ENCODE measurements around the gene LRRN4.
A peak's percentile ranks its signal among the peaks of the same experiment; 100 is the strongest.
"Not testable (repeated sequence)": the region's sequence is repeated elsewhere in the genome, so short reads cannot be mapped to it uniquely, and the experiment has no call there.

Gene LRRN4

GRCh38 chr20:6058684-6059295 is 4.9 kb upstream of the LRRN4 start:
- Histone ChIP-seq H3K4me1 (ENCODE audit: control insufficient read depth, insufficient read depth, low read length) (peaks cover 6% of the 10 kb centered on the region), H3K36me3 (ENCODE audit: control insufficient read depth, insufficient read depth, low read length) (no peaks in the 10 kb centered on the region), H3K4me3 (ENCODE audit: low read depth, low read length) (no peak overlapping the region), H3K9me3 (ENCODE audit: control insufficient read depth, insufficient read depth, low read length) (no peaks in the 10 kb centered on the region), H3K27ac (ENCODE audit: low read depth, low read length) (peak overlapping the region; percentile 39), H3K9ac (ENCODE audit: low read depth, low read length) (no peak overlapping the region), H3K27me3 (ENCODE audit: control insufficient read depth, insufficient read depth, low read length) (peaks cover 7% of the 10 kb centered on the region)

GRCh38 chr20:6057691-6058090 is 3.8 kb upstream of the LRRN4 start:
- no peaks in the 10 kb centered on the region for H3K9me3 ChIP-seq (ENCODE audit: control insufficient read depth, insufficient read depth, low read length)
- H3K36me3 ChIP-seq (ENCODE audit: control insufficient read depth, insufficient read depth, low read length) = no peaks in the 10 kb centered on the region
- no peak overlapping the region for H3K4me3 ChIP-seq (ENCODE audit: low read depth, low read length)
- peaks cover 16% of the 10 kb centered on the region for H3K4me1 ChIP-seq (ENCODE audit: control insufficient read depth, insufficient read depth, low read length)
- peaks cover 18% of the 10 kb centered on the region for H3K27me3 ChIP-seq (ENCODE audit: control insufficient read depth, insufficient read depth, low read length)
- no peak overlapping the region for H3K27ac ChIP-seq (ENCODE audit: low read depth, low read length)
- no peak overlapping the region for H3K9ac ChIP-seq (ENCODE audit: low read depth, low read length)

- H3K27ac ChIP-seq (ENCODE audit: low read depth, low read length) = no peak overlapping the region
- peaks cover 23% of the 10 kb centered on the region for H3K27me3 ChIP-seq (ENCODE audit: control insufficient read depth, insufficient read depth, low read length)
- H3K4me1 ChIP-seq (ENCODE audit: control insufficient read depth, insufficient read depth, low read length) = peaks cover 19% of the 10 kb centered on the region
- no peaks in the 10 kb centered on the region for H3K36me3 ChIP-seq (ENCODE audit: control insufficient read depth, insufficient read depth, low read length)
- H3K4me3 ChIP-seq (ENCODE audit: low read depth, low read length) = no peak overlapping the region
- no peak overlapping the region for H3K9ac ChIP-seq (ENCODE audit: low read depth, low read length)
- no peaks in the 10 kb centered on the region for H3K9me3 ChIP-seq (ENCODE audit: control insufficient read depth, insufficient read depth, low read length)
These were observed 3.3 kb upstream of the LRRN4 start for GRCh38 chr20:6057139-6057538.

GRCh38 chr20:6055981-6056569 is 2.2 kb upstream of the LRRN4 start:
- Histone ChIP-seq H3K9me3 (ENCODE audit: control insufficient read depth, insufficient read depth, low read length) (no peaks in the 10 kb centered on the region), H3K4me3 (ENCODE audit: low read depth, low read length) (no peak overlapping the region), H3K27me3 (ENCODE audit: control insufficient read depth, insufficient read depth, low read length) (peaks cover 34% of the 10 kb centered on the region), H3K36me3 (ENCODE audit: control insufficient read depth, insufficient read depth, low read length) (no peaks in the 10 kb centered on the region), H3K4me1 (ENCODE audit: control insufficient read depth, insufficient read depth, low read length) (peaks cover 23% of the 10 kb centered on the region), H3K9ac (ENCODE audit: low read depth, low read length) (no peak overlapping the region), H3K27ac (ENCODE audit: low read depth, low read length) (no peak overlapping the region)

GRCh38 chr20:6055161-6055783 is 1.4 kb upstream of the LRRN4 start:
- Histone ChIP-seq H3K27ac (ENCODE audit: low read depth, low read length) (peak overlapping the region; percentile 36), H3K9ac (ENCODE audit: low read depth, low read length) (no peak overlapping the region), H3K36me3 (ENCODE audit: control insufficient read depth, insufficient read depth, low read length) (no peaks in the 10 kb centered on the region), H3K9me3 (ENCODE audit: control insufficient read depth, insufficient read depth, low read length) (no peaks in the 10 kb centered on the region), H3K27me3 (ENCODE audit: control insufficient read depth, insufficient read depth, low read length) (peaks cover 42% of the 10 kb centered on the region), H3K4me1 (ENCODE audit: control insufficient read depth, insufficient read depth, low read length) (peaks cover 23% of the 10 kb centered on the region), H3K4me3 (ENCODE audit: low read depth, low read length) (no peak overlapping the region)

GRCh38 chr20:6054689-6055051 is 810 bp upstream of the LRRN4 start:
- H3K9ac ChIP-seq (ENCODE audit: low read depth, low read length); H3K36me3 ChIP-seq (ENCODE audit: control insufficient read depth, insufficient read depth, low read length); H3K4me3 ChIP-seq (ENCODE audit: low read depth, low read length); H3K27ac ChIP-seq (ENCODE audit: low read depth, low read length); H3K9me3 ChIP-seq (ENCODE audit: control insufficient read depth, insufficient read depth, low read length): not testable (repeated sequence)
- Histone ChIP-seq H3K4me1 (ENCODE audit: control insufficient read depth, insufficient read depth, low read length) (peaks cover 23% of the 10 kb centered on the region), H3K27me3 (ENCODE audit: control insufficient read depth, insufficient read depth, low read length) (peaks cover 48% of the 10 kb centered on the region)

- H3K9ac ChIP-seq (ENCODE audit: low read depth, low read length) = no peak overlapping the region
These were observed 640 bp downstream of the LRRN4 start for GRCh38 chr20:6053064-6053775.

GRCh38 chr20:6051505-6051904 is 2.4 kb downstream of the LRRN4 start:
- Histone ChIP-seq H3K9me3 (ENCODE audit: control insufficient read depth, insufficient read depth, low read length) (no peaks in the 10 kb centered on the region), H3K27me3 (ENCODE audit: control insufficient read depth, insufficient read depth, low read length) (peaks cover 49% of the 10 kb centered on the region), H3K9ac (ENCODE audit: low read depth, low read length) (no peak overlapping the region), H3K36me3 (ENCODE audit: control insufficient read depth, insufficient read depth, low read length) (no peaks in the 10 kb centered on the region), H3K4me1 (ENCODE audit: control insufficient read depth, insufficient read depth, low read length) (peaks cover 23% of the 10 kb centered on the region), H3K4me3 (ENCODE audit: low read depth, low read length) (peak overlapping the region; percentile 62), H3K27ac (ENCODE audit: low read depth, low read length) (no peak overlapping the region)

More at GRCh38 chr20:6053064-6053775, 640 bp downstream of the LRRN4 start:
- Histone ChIP-seq H3K36me3 (ENCODE audit: control insufficient read depth, insufficient read depth, low read length) (no peaks in the 10 kb centered on the region), H3K27me3 (ENCODE audit: control insufficient read depth, insufficient read depth, low read length) (peaks cover 49% of the 10 kb centered on the region), H3K9me3 (ENCODE audit: control insufficient read depth, insufficient read depth, low read length) (no peaks in the 10 kb centered on the region), H3K27ac (ENCODE audit: low read depth, low read length) (no peak overlapping the region), H3K4me1 (ENCODE audit: control insufficient read depth, insufficient read depth, low read length) (peaks cover 23% of the 10 kb centered on the region), H3K4me3 (ENCODE audit: low read depth, low read length) (peak overlapping the region; percentile 62; the same call in 1 of the 2 replicates)

- H3K27ac ChIP-seq (ENCODE audit: low read depth, low read length) = no peak overlapping the region
- peaks cover 39% of the 10 kb centered on the region for H3K27me3 ChIP-seq (ENCODE audit: control insufficient read depth, insufficient read depth, low read length)
- no peaks in the 10 kb centered on the region for H3K36me3 ChIP-seq (ENCODE audit: control insufficient read depth, insufficient read depth, low read length)
- no peaks in the 10 kb centered on the region for H3K9me3 ChIP-seq (ENCODE audit: control insufficient read depth, insufficient read depth, low read length)
- peaks cover 13% of the 10 kb centered on the region; the same call in 1 of the 2 replicates for H3K4me1 ChIP-seq (ENCODE audit: control insufficient read depth, insufficient read depth, low read length)
- no peak overlapping the region for H3K9ac ChIP-seq (ENCODE audit: low read depth, low read length)
- no peak overlapping the region for H3K4me3 ChIP-seq (ENCODE audit: low read depth, low read length)
These were observed 5.5 kb downstream of the LRRN4 start for GRCh38 chr20:6048391-6048790.

- H3K27ac ChIP-seq (ENCODE audit: low read depth, low read length) = no peak overlapping the region
- no peaks in the 10 kb centered on the region; the same call in 1 of the 2 replicates for H3K36me3 ChIP-seq (ENCODE audit: control insufficient read depth, insufficient read depth, low read length)
- no peak overlapping the region for H3K4me3 ChIP-seq (ENCODE audit: low read depth, low read length)
- H3K9me3 ChIP-seq (ENCODE audit: control insufficient read depth, insufficient read depth, low read length) = no peaks in the 10 kb centered on the region
- peaks cover 19% of the 10 kb centered on the region for H3K27me3 ChIP-seq (ENCODE audit: control insufficient read depth, insufficient read depth, low read length)
- H3K9ac ChIP-seq (ENCODE audit: low read depth, low read length) = no peak overlapping the region
- H3K4me1 ChIP-seq (ENCODE audit: control insufficient read depth, insufficient read depth, low read length) = 0 out of 2 replicates have a peak, but pooled peaks cover 1% of the 10 kb centered on the region
These were observed 7.4 kb downstream of the LRRN4 start for GRCh38 chr20:6046432-6046831.

GRCh38 chr20:6045566-6045965 is 8.3 kb downstream of the LRRN4 start:
- H3K9ac ChIP-seq (ENCODE audit: low read depth, low read length) = no peak overlapping the region
- H3K4me1 ChIP-seq (ENCODE audit: control insufficient read depth, insufficient read depth, low read length) = no peaks in the 10 kb centered on the region
- H3K9me3 ChIP-seq (ENCODE audit: control insufficient read depth, insufficient read depth, low read length) = no peaks in the 10 kb centered on the region

More at GRCh38 chr20:6045566-6045965, 8.3 kb downstream of the LRRN4 start:
- Histone ChIP-seq H3K27ac (ENCODE audit: low read depth, low read length) (no peak overlapping the region), H3K27me3 (ENCODE audit: control insufficient read depth, insufficient read depth, low read length) (peaks cover 10% of the 10 kb centered on the region), H3K36me3 (ENCODE audit: control insufficient read depth, insufficient read depth, low read length) (peaks cover 4% of the 10 kb centered on the region), H3K4me3 (ENCODE audit: low read depth, low read length) (no peak overlapping the region)
